Measurements from ENCODE around the gene ZNF672.
A peak's percentile ranks its signal among the peaks of the same experiment; 100 is the strongest.
"Not testable (repeated sequence)": the region's sequence is repeated elsewhere in the genome, so short reads cannot be mapped to it uniquely, and the experiment has no call there.

ZNF672 gene

DNA sequence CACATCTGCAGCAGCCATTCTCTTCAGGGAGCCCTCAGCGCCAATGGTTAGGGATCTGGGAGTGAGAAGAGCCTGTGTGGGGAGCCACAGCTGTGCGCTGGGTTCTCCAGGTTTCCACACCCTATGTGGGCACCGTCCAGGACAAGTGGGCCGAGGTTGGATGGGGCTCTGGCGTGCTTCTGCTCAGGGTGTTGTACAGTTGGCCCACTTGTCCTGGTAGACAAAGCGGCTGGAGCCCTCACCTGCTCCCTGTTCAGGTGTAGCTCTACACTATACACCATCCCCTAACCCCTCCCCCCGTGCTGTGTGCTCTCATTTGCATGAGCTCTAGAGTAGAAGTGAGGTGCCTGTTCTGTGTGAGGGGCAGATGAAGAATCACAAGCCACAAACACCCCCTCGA lies 24.5 kb upstream of the ZNF672 start:
- DNase-seq (ENCODE audit: low read depth), result no peak

- no peak for DNase-seq (ENCODE audit: low read depth)
These were observed 23.7 kb upstream of the ZNF672 start for GRCh38 chr1:248814351-248814750.

- no peak for DNase-seq (ENCODE audit: low read depth)
These were observed 22.5 kb upstream of the ZNF672 start for GRCh38 chr1:248815407-248816034.

- DNase-seq (ENCODE audit: low read depth), result no peak
These were observed 21.8 kb upstream of the ZNF672 start for GRCh38 chr1:248816042-248816851.

GRCh38 chr1:248817065-248817464 lies 21.0 kb upstream of the ZNF672 start:
- no peak for DNase-seq (ENCODE audit: low read depth)

DNA sequence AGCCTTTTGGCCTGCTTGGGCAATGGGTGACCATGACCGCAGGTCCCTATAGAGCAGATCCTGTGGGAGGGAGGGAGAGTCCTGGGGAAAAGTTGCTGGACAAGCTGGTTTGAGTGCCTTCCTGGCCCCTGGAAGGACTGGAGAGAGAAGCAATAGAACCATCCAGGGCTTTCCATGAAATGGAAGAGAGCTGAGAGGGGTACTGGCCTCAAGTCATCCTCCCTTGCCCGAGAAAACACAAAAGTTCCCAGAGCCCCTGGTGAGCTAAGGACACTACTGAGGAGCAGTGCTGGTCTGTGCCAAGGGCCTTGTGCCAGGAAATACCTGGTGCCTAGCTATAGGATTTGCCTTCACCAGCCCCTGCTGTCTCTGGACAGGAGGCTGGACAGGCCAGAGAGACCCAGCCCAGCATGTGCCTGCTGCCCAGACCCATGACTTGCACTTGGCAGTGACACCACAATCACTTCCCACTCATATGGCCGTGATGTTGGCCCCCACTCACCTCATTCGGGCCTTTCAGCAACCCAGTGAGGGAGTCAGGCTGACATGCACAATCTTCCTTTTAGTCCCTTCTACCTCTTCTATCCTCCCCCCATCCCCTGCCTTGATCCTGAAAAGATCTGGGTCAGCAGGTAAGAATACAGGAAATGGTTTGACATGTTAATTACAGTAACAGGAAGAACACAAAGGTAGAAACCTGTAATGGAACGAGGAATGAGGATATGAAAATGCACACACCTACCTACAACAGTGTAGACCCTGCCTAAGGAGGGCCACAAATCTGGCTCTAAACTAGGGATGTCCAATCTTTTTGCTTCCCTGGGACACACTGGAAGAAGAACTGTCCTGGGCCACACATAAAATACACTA lies 19.3 kb upstream of the ZNF672 start:
- no peak for DNase-seq (ENCODE audit: low read depth)

DNA sequence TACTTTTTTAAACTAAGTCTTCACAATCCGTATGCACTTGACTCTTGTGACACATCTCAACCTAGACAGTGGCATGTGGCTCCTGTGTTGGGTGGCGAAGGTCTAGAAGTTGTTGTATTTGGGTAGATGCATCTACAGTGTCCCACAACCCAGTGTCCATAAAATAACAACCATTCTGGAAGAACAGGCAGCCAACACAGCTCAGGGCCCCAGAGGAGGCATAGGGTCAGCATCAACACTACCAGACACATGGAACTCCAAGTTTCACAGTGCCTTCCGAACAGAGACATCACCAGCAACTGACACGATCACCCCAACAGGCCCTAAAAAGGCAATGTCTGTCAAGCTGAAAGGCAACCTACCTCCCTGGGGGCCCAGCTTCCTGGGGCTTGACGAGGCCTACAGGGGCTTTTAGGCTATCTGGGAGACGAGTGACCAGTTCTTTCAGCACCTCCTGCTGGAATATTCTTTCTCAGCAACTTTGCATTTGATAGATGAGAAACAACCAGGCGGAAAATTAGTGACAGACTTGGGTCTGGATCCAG lies 17.9 kb upstream of the ZNF672 start:
- no peak for DNase-seq (ENCODE audit: low read depth)

DNA sequence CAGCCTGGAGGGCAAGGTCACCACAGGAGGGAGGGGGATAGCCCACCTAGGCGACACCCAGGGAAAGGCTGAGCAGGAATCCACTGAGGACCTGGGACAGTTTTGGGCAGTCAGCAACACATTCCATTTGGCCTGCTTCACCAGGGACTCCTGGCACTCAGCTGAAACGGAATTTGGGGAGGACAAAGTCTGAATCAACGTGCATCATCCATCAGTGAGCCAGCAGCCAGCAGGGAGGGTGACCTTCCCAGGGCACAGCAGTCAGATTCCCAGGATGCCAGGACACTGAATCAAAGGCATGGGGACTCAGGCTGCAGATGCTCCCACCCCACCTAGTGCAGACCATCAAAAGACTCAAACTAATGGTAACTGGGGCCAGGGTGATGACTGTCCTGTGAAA lies 16.9 kb upstream of the ZNF672 start:
- no peak for DNase-seq (ENCODE audit: low read depth)

DNA sequence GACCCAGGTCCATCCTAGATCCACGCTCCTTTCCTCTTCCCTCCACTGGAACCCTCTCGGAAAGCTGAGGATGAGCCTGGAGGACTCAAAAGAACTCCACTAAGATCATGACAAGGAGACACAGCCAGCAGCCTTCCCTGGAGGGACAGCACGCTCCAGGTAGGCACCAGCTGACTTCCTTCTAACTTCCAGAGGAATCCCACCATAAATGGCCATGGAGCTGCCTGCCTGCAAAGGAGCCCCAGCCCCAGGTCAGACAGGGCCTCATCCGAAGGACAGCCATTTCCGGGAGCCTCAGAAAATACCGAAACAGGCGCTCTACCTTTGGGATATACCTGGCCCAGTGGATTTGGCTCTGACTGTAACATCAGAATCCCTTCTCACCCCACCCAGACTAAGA lies 16.4 kb upstream of the ZNF672 start:
- DNase-seq (ENCODE audit: low read depth), result no peak

GRCh38 chr1:248822148-248823032 lies 15.6 kb upstream of the ZNF672 start:
- no peak for DNase-seq (ENCODE audit: low read depth)

DNA sequence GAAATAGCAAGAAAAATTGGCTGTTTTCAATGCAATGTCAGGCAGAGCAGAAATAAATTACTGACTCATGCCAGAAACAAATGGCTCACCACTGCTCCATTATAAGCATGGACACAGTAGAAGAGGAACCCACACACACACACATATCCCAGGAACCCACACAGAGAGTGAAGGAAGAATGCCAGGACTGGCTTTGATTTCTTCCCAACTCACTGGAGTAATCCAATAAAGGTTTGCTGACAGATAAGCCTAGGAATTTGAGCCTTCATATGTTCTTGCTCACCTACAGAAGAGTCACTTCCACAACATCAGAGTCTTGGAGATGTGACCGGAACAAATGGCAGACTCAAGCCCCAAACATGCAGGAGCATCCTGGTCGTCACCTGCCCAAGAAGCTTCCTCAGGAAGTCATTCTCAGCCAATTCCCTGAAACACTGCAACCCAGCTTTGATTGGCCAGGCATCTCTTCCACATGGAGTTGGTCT lies 14.5 kb upstream of the ZNF672 start:
- DNase-seq (ENCODE audit: low read depth), result no peak

DNA sequence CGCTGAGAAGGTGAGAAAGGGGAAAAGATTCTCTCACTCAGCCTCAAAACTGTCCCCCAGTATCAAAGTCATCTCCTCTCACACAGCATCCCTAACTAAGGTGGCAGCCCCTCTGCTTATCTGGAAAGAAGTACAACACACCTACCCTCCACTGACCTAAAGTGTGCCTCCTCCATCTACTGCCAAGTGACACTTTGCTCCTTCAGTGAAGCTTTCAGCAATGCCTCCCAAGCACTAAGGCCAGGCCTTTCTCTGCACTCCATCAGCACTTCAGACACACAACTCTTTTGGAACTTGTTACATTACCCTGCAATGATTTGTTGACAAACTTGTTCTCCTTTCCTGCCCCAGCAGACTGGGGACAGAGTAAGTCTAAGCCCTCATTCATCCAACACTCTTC lies 13.7 kb upstream of the ZNF672 start:
- no peak for DNase-seq (ENCODE audit: low read depth)

- DNase-seq (ENCODE audit: low read depth), result no peak
These were observed 13.3 kb upstream of the ZNF672 start for GRCh38 chr1:248824701-248825100.

DNA sequence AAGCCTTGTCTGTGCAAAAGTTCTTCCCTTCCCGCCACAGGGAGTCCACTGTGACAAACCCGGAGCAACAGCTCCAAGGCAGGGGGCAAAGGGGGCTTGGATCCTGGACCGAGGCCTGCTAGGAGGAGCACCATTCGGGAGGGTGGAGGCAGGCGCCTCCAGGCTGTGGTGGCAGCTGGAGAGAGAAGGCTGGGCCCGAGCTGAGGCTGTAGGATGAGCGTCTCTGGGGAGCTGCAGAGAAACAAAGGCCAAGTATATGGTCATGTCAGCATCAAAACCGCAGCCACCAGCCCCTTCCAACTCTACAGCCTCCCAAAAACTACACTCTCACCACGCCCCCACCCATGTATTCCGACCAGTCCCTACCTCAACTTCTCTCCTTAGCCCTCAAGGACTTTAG lies 12.9 kb upstream of the ZNF672 start:
- DNase-seq (ENCODE audit: low read depth), result no peak

- DNase-seq (ENCODE audit: low read depth), result no peak
These were observed 12.5 kb upstream of the ZNF672 start for GRCh38 chr1:248825573-248825908.

DNA sequence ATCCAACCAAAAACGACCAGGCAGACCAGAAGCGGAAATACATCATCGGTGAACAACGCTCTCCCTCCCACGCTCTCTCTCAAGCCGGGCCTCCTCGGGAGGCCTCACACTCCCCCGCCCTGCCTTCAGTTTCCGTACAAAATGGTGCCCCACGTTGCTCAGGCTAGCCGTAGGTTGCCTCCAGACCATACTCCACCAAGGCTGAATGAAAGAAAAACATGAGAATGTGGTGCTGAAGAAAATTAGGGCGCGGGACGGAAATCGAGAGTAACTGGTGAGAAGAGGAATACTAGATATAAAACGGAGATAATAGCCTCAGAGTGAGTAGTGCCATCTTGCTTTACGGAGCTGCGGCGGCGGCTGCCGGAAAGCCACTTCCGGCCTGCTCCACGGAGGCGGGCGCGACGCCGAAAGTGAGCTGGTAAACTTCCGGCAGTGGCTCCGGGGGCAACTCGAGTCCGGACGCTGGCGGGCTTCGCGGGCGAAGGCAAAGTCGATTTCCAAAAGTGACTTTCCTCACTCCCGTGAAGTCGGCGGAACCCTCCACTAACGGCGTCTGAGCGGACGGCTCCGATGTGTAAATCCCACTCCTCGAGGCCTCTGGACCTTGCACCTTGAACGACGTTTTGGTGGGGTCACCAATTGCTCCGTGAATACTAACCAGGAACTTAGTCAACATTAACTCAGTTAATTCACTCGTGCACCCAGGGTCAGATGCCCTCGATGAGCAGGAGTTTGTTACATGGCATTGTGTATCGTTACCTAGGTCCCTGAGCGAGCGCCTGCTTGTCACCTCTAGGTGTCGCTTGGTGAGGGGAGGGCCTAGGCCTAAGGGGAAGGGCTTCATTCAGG lies 11.9 kb upstream of the ZNF672 start, which contains the start of gene SH3BP5L:
Gene SH3BP5L, minus strand, starts transcription at position 7 of the 852 bp plus-strand sequence. CDS start 980 bp downstream, outside the sequence.
- DNase-seq (ENCODE audit: low read depth), result peak; percentile 86

DNA sequence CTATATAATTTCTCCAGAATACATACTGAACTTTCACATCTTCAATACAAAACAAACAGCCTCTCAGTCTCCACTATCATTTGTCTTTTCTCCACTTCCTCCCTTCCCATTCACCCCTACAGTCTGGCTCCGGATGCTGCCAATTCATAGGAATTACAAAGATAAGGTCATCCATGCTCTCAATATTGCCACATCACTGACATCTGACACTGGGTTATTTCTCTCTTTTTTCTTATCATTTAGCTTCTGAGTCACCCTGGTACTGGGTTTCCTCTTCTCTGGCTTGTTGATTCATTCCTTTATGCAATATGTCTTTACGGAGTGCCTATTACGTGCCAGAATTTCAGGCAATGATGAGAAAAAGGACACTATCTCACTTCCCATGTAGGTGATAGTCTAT lies 9.2 kb upstream of the ZNF672 start:
- DNase-seq (ENCODE audit: low read depth), result no peak

DNA sequence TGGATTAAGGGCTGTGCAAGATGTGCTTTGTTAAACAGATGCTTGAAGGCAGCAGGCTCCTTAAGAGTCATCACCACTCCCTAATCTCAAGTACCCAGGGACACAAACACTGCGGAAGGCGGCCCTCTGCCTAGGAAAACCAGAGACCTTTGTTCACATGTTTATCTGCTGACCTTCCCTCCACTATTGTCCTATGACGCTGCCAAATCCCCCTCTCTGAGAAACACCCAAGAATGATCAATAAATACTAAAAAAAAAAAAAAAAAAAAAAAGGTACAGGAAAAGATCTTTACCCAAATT lies 7.4 kb upstream of the ZNF672 start:
- not testable (repeated sequence) for DNase-seq (ENCODE audit: low read depth)

GRCh38 chr1:248831842-248832241 lies 6.2 kb upstream of the ZNF672 start:
- no peak for DNase-seq (ENCODE audit: low read depth)

- no peak for DNase-seq (ENCODE audit: low read depth)
These were observed 3.6 kb upstream of the ZNF672 start for GRCh38 chr1:248834343-248834940.

Data from activated T-cell treated with anti-CD3 and anti-CD28 coated beads for 48 hours (primary cell).